Measurements from ENCODE around the gene C16orf46.
A peak's percentile ranks its signal among the peaks of the same experiment; 100 is the strongest.

C16orf46 gene

DNA sequence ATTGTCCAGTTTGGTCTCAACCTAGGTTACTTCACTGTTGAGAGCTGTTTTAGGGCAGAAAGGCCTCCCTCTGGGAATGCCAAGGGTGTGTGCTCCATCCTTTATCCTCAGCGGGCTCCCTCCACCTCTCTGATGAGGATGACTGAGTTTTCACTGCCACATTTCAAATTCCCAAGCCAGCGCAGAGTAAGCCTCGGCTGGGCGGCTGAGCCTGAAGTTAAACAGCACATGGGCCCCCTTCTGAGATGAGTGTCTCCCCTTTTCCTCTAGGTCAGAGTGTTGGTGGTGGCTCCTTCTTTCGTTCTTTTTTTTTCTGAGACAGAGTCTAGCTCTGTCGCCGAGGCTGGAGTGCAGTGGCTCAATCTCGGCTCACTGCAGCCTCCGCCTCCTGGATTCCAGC, 24.7 kb upstream of the C16orf46 start:
- no peaks in the 10 kb centered on the region for H3K9me3 ChIP-seq (ENCODE audit: control insufficient read depth, insufficient read depth, low read length)
- no peak overlapping the region for H3K27ac ChIP-seq (ENCODE audit: low read depth, low read length)
- no peak overlapping the region for H3K9ac ChIP-seq (ENCODE audit: low read depth, low read length)
- no peaks in the 10 kb centered on the region for H3K36me3 ChIP-seq (ENCODE audit: control insufficient read depth, insufficient read depth, low read length)
- H3K4me1 ChIP-seq (ENCODE audit: control insufficient read depth, insufficient read depth, low read length): no peaks in the 10 kb centered on the region
- H3K4me3 ChIP-seq (ENCODE audit: low read depth, low read length): no peak overlapping the region
- H3K27me3 ChIP-seq (ENCODE audit: control insufficient read depth, insufficient read depth, low read length): no peaks in the 10 kb centered on the region

DNA sequence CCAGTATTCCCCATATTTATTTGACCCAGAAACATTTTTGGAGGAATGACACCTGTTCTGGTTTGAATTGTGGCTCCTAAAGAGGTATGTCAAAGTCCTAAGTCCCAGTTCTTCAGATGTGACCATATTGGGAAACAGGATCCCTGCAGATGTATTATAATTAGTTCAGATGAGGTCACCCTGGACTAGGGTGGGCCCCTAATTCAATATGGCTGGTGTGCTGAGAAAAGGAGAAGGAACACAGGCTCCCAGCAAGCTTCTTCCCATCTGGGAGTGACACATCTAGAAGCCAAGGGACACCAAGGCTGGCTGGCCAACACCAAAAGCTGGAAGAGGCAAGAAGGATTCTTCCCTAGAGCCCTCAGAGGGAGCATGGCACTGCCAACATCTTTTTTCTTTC, 22.9 kb upstream of the C16orf46 start:
- no peaks in the 10 kb centered on the region for H3K27me3 ChIP-seq (ENCODE audit: control insufficient read depth, insufficient read depth, low read length)
- H3K4me1 ChIP-seq (ENCODE audit: control insufficient read depth, insufficient read depth, low read length): no peaks in the 10 kb centered on the region
- no peak overlapping the region for H3K9ac ChIP-seq (ENCODE audit: low read depth, low read length)
- H3K9me3 ChIP-seq (ENCODE audit: control insufficient read depth, insufficient read depth, low read length): no peaks in the 10 kb centered on the region
- no peaks in the 10 kb centered on the region for H3K36me3 ChIP-seq (ENCODE audit: control insufficient read depth, insufficient read depth, low read length)
- no peak overlapping the region for H3K27ac ChIP-seq (ENCODE audit: low read depth, low read length)
- H3K4me3 ChIP-seq (ENCODE audit: low read depth, low read length): no peak overlapping the region

DNA sequence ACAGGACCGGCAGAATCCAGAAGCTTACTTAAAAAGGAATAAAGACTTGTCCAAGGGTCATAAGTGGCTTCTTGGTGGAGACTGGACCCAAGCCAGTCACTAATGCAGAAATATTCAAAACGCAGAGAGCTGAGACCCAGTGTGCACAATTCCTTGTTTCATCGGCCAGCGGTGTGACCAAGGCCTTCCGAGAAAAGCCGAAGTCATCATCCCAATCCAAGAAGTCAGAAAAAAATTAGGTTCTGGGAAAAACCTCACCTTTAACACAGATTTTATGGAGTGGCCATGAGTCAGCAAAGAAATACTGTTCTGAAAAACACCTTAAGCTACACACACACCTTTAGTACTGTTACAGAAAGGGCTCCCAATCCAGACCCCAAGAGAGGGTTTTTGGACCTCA, 20.2 kb upstream of the C16orf46 start:
- no peak overlapping the region for H3K4me3 ChIP-seq (ENCODE audit: low read depth, low read length)
- H3K4me1 ChIP-seq (ENCODE audit: control insufficient read depth, insufficient read depth, low read length): no peaks in the 10 kb centered on the region
- H3K27ac ChIP-seq (ENCODE audit: low read depth, low read length): no peak overlapping the region
- no peaks in the 10 kb centered on the region for H3K27me3 ChIP-seq (ENCODE audit: control insufficient read depth, insufficient read depth, low read length)
- H3K9me3 ChIP-seq (ENCODE audit: control insufficient read depth, insufficient read depth, low read length): no peaks in the 10 kb centered on the region
- no peaks in the 10 kb centered on the region for H3K36me3 ChIP-seq (ENCODE audit: control insufficient read depth, insufficient read depth, low read length)
- H3K9ac ChIP-seq (ENCODE audit: low read depth, low read length): no peak overlapping the region

DNA sequence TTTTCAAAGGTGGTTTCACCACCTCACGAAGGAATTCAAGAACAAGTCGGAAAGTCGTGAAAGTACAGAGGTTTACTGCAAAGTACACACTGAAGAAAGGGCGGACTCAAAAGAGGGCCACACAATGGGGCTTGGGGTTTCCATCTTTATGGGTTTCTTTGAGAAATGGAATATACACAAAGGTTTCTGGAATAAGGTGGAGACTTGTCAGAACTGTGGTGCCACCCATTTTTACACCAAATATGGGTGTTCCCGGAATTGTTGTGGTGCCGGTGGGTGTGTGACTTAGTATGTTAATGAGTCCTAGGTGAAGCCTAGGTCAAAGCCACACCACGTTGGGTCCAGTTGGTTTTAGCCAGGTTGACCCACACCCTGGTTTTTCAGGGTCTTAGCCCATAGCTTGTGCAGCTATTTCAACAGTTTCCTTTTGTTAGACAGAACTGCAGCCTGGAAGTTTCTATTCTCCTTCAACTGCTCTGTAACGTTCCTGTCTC, 19.7 kb upstream of the C16orf46 start:
- Histone ChIP-seq H3K4me3 (ENCODE audit: low read depth, low read length) (peak overlapping the region; percentile 95), H3K9ac (ENCODE audit: low read depth, low read length) (no peak overlapping the region), H3K27me3 (ENCODE audit: control insufficient read depth, insufficient read depth, low read length) (no peaks in the 10 kb centered on the region), H3K9me3 (ENCODE audit: control insufficient read depth, insufficient read depth, low read length) (no peaks in the 10 kb centered on the region), H3K27ac (ENCODE audit: low read depth, low read length) (no peak overlapping the region), H3K4me1 (ENCODE audit: control insufficient read depth, insufficient read depth, low read length) (no peaks in the 10 kb centered on the region), H3K36me3 (ENCODE audit: control insufficient read depth, insufficient read depth, low read length) (0 out of 2 replicates have a peak, but pooled peaks cover 4% of the 10 kb centered on the region)

DNA sequence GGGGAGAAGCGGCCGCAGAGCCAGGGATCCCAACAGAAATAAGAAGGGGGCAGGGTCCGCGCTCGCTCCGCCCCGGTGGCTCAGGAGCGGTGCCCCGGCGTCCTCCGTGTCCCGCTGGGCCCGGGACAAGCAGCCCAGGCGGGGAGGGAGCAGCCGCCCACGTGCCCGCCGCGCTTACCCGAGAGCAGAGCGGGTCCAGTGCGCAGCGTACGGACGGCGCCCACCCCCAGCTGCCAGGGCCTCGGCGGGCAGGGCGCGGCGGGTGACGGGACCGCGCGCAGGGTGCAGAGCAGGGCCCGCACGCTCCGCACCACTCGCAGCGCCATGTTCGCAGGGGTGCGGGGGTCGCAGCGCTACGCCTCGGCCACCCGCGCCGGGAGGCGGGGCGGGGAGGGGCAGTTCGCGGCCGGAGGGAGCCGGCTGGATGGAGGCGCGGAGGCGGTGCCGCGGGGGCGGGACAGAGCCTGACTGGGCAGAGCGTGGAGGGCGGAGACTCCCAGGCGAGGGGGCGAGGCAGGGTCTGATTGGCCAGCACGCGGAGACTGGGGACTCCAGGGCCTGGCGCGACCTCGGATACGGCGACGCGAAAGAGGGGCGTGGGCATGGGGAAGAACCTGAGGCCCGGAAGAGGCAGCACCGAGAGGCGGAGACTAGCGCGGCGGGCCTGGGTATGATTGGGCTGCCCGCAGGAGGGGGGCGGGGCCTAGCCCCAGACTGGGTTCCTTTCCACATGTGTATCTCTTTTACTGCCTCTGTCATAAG, 19.1 kb upstream of the C16orf46 start, which contains the start of gene GCSH:
TSS of gene GCSH (minus strand) at position 443 of the 762 bp plus-strand sequence. CDS start at position 326, 117 bp downstream.
- Histone ChIP-seq H3K4me3 (ENCODE audit: low read depth, low read length) (peak within 1 kb of the TSS; percentile 95), H3K9ac (ENCODE audit: low read depth, low read length) (peak within 1 kb of the TSS; percentile 87), H3K36me3 (ENCODE audit: control insufficient read depth, insufficient read depth, low read length) (peaks cover 10% of the 10 kb centered on the region; the same call in 1 of the 2 replicates), H3K27ac (ENCODE audit: low read depth, low read length) (peak within 1 kb of the TSS; percentile 84), H3K4me1 (ENCODE audit: control insufficient read depth, insufficient read depth, low read length) (no peaks in the 10 kb centered on the region), H3K9me3 (ENCODE audit: control insufficient read depth, insufficient read depth, low read length) (no peaks in the 10 kb centered on the region), H3K27me3 (ENCODE audit: control insufficient read depth, insufficient read depth, low read length) (no peaks in the 10 kb centered on the region)

DNA sequence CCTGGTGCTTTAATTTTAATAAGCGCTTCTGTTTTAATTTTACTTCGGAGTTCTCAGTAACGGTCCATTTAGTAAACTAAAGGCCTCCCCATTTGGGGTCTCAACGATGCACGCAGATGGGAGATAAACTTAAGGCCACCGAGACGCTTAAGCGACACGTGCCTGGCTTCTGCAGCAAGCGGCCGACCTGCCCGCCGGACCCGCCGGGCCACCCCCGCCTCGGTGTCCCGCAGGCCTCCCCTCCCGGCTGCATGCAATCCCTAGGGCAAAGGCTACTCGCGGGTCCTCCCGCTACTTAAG, 18.6 kb upstream of the C16orf46 start:
- Histone ChIP-seq H3K27me3 (ENCODE audit: control insufficient read depth, insufficient read depth, low read length) (no peaks in the 10 kb centered on the region), H3K27ac (ENCODE audit: low read depth, low read length) (peak overlapping the region; percentile 84), H3K36me3 (ENCODE audit: control insufficient read depth, insufficient read depth, low read length) (peaks cover 15% of the 10 kb centered on the region), H3K9me3 (ENCODE audit: control insufficient read depth, insufficient read depth, low read length) (no peaks in the 10 kb centered on the region), H3K4me3 (ENCODE audit: low read depth, low read length) (peak overlapping the region; percentile 95), H3K9ac (ENCODE audit: low read depth, low read length) (peak overlapping the region; percentile 87), H3K4me1 (ENCODE audit: control insufficient read depth, insufficient read depth, low read length) (no peaks in the 10 kb centered on the region)

DNA sequence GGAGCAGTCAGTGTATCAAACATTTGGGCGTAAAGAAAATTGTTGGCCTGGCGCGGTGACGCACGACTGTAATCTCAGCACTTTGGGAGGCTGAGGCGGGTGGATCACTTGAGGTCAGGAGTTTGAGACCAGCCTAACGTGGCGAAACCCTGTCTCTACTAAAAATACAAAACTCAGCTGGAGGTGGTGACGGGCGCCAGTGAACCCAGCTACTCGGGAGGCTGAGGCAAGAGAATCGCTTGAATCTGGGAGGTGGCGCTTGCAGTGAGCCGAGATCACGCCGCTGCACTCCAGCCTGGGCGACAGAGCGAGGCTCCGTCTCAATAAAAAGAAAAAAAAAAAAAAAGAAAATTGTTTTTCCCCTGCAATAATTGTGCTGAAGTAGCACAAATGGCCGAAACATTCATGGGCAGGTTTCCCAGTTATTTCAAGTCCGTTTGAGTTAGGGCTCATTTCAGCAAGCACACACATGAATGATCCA, 17.8 kb upstream of the C16orf46 start:
- H3K36me3 ChIP-seq (ENCODE audit: control insufficient read depth, insufficient read depth, low read length): peaks cover 23% of the 10 kb centered on the region
- peak overlapping the region; percentile 95 for H3K4me3 ChIP-seq (ENCODE audit: low read depth, low read length)
- no peak overlapping the region for H3K9ac ChIP-seq (ENCODE audit: low read depth, low read length)
- no peak overlapping the region for H3K27ac ChIP-seq (ENCODE audit: low read depth, low read length)
- no peaks in the 10 kb centered on the region for H3K9me3 ChIP-seq (ENCODE audit: control insufficient read depth, insufficient read depth, low read length)
- H3K27me3 ChIP-seq (ENCODE audit: control insufficient read depth, insufficient read depth, low read length): no peaks in the 10 kb centered on the region
- no peaks in the 10 kb centered on the region for H3K4me1 ChIP-seq (ENCODE audit: control insufficient read depth, insufficient read depth, low read length)

DNA sequence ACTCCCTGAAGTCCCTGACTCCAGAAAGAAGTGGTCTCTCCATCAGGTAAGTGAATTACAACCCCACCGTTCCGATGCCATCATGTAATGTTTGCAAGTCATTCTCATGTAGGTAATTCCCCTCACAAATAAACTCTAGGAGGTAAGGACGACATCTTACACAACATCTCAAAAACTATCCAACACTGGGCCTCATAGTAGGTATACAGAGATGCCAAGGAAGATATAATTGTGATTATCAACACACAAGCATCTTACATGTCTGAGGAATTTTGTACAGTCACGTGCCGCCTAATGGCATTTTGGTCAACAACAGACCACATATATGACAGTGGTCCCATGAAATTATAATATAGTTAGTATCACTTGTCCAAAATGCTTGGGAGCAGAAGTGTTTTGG, 11.8 kb upstream of the C16orf46 start:
- peaks cover 54% of the 10 kb centered on the region for H3K36me3 ChIP-seq (ENCODE audit: control insufficient read depth, insufficient read depth, low read length)
- H3K4me3 ChIP-seq (ENCODE audit: low read depth, low read length): no peak overlapping the region
- no peaks in the 10 kb centered on the region for H3K4me1 ChIP-seq (ENCODE audit: control insufficient read depth, insufficient read depth, low read length)
- H3K9me3 ChIP-seq (ENCODE audit: control insufficient read depth, insufficient read depth, low read length): no peaks in the 10 kb centered on the region
- no peak overlapping the region for H3K9ac ChIP-seq (ENCODE audit: low read depth, low read length)
- no peaks in the 10 kb centered on the region for H3K27me3 ChIP-seq (ENCODE audit: control insufficient read depth, insufficient read depth, low read length)
- H3K27ac ChIP-seq (ENCODE audit: low read depth, low read length): no peak overlapping the region

DNA sequence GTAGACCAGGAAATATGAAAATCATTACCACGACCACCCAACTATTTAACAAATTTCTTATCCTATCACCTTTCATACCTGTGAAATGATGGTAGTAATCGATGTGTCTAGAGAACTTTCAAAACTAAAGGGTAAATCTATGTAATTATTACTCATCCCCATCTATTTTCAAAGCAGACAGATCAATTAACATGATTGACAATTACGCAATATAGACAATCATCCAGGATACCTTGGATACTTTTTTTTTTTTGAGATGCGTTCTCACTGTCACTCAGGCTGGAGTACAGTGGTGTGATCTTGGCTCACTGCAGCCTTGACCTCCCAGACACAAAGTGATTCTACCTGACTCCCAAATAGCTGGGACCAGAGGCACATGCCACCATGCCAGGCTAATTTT, 4.0 kb upstream of the C16orf46 start:
- Histone ChIP-seq H3K9me3 (ENCODE audit: control insufficient read depth, insufficient read depth, low read length) (no peaks in the 10 kb centered on the region), H3K36me3 (ENCODE audit: control insufficient read depth, insufficient read depth, low read length) (peaks cover 33% of the 10 kb centered on the region), H3K27me3 (ENCODE audit: control insufficient read depth, insufficient read depth, low read length) (no peaks in the 10 kb centered on the region), H3K4me1 (ENCODE audit: control insufficient read depth, insufficient read depth, low read length) (0 out of 2 replicates have a peak, but pooled peaks cover 4% of the 10 kb centered on the region), H3K9ac (ENCODE audit: low read depth, low read length) (no peak overlapping the region), H3K27ac (ENCODE audit: low read depth, low read length) (no peak overlapping the region), H3K4me3 (ENCODE audit: low read depth, low read length) (no peak overlapping the region)

DNA sequence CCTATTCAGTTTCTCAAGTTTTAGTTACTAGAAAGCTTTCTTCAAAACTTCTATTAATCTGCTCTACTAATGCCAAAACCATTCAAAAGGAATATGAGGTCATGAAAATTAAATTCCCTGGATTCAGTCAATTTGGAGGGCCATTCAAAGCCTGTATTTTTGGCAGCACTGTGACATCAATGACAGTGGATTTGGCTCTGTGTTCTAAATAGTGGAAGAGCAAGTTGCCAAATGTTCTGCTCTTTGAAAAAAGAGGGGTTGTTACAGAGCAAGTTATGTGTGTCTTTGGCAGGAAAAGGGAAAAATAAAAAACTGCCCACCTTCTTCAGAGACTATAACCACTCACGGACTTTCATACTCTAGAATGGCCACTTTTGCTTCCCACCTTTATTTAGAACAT, 3.2 kb upstream of the C16orf46 start:
- H3K27ac ChIP-seq (ENCODE audit: low read depth, low read length): no peak overlapping the region
- 0 out of 2 replicates have a peak, but pooled peaks cover 5% of the 10 kb centered on the region for H3K4me1 ChIP-seq (ENCODE audit: control insufficient read depth, insufficient read depth, low read length)
- no peaks in the 10 kb centered on the region for H3K9me3 ChIP-seq (ENCODE audit: control insufficient read depth, insufficient read depth, low read length)
- H3K27me3 ChIP-seq (ENCODE audit: control insufficient read depth, insufficient read depth, low read length): no peaks in the 10 kb centered on the region
- H3K36me3 ChIP-seq (ENCODE audit: control insufficient read depth, insufficient read depth, low read length): peaks cover 30% of the 10 kb centered on the region
- no peak overlapping the region for H3K9ac ChIP-seq (ENCODE audit: low read depth, low read length)
- H3K4me3 ChIP-seq (ENCODE audit: low read depth, low read length): no peak overlapping the region

DNA sequence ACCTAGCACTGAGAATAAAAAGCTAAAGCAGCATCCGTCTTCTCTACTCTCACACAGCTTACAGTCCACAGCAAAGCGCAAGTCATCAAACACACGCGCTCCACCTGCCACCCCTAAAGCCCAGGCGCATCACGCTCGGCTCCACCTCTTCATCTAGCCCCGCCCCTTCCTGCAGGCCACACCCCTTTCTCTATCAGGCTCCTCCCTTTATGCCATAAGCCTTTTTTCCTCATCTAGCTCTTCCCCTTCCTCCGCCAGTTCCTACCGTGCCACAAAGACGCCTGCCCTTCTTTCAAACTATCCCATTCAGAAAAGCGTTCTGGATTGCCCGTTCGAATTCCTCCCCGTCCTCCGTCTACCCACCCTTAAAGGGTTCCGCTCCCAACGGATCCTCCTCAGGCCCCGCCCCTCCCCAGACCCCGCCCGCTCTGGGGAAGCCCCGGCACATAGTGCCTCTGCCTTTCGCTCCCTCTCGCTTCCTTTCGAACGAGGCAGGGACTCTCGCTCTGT, 417 bp downstream of the C16orf46 start:
- peak overlapping the region; percentile 19; the same call in 1 of the 2 replicates for H3K9ac ChIP-seq (ENCODE audit: low read depth, low read length)
- no peaks in the 10 kb centered on the region for H3K27me3 ChIP-seq (ENCODE audit: control insufficient read depth, insufficient read depth, low read length)
- H3K36me3 ChIP-seq (ENCODE audit: control insufficient read depth, insufficient read depth, low read length): peaks cover 8% of the 10 kb centered on the region
- no peaks in the 10 kb centered on the region for H3K9me3 ChIP-seq (ENCODE audit: control insufficient read depth, insufficient read depth, low read length)
- H3K4me1 ChIP-seq (ENCODE audit: control insufficient read depth, insufficient read depth, low read length): peaks cover 13% of the 10 kb centered on the region; the same call in 1 of the 2 replicates
- H3K27ac ChIP-seq (ENCODE audit: low read depth, low read length): peak overlapping the region; percentile 97
- H3K4me3 ChIP-seq (ENCODE audit: low read depth, low read length): peak overlapping the region; percentile 90

Data from HUES48 (cell line).